ENCODE results near the gene HADH.
"Not testable (repeated sequence)": the region's sequence is repeated elsewhere in the genome, so short reads cannot be mapped to it uniquely, and the experiment has no call there.

HADH gene

GRCh38 chr4:107996949-107997788 is 7.5 kb downstream of the HADH start:
- no peak for DNase-seq

- DNase-seq = no peak
Observed at GRCh38 chr4:107997794-107998193, 8.1 kb downstream of the HADH start.

DNA sequence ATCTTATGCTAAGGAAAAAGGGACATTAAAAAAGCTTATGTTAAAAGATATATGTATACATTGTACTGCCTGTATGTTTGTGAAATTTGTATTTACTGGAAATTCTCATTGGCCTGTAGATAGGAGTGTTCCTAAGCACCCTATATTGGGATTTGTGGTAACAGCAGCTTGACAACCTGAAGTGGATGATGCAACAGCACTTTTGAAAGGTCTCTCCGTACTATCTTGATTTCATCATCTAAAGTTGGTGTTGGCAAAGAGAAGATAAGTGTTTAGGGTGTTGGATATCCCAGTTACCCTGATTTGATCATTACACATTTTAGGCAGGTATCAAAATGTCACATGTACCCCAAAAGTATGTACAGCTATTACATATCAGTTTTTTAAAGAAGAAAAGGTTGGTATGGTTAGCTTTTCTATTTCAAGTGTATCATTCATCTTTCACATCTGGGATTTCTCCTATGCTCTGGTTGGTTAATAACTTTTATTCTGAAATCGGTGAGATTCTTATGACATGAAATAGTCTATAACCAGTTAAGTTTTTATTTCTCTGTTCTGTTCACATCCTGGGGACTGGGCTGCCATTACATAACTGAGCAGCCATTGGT is 10.3 kb downstream of the HADH start:
- no peak for DNase-seq

DNA sequence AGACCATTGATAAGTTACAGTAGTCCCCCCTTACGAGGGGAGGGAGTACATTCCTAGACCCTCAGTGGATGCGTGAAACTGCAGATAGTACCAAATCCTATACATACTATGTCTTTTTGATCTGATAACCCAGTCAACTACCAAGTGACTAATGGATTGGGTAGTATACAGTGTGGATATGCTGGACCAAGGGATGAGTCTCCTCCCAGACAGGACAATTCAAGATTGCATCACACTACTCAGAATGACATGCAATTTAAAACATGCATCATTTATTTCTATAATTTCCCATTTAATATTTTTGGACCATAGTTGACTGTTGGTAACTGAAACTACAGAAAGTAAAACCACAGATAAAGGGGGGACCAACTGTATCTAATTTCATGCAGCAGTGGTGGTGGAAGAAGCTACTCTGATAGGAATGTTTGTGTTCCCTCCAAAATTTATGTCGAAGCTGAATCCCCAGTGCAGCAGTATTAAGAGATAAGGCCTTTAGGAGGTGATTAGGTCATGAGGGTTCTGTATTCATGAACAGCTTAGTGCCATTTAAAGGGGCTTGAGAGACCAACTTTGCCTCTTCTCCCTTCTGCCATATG is 11.9 kb downstream of the HADH start:
- no peak for DNase-seq

- DNase-seq = peak in 3 of 6 experiments; percentile 24 to 54 (median 42)
Observed at GRCh38 chr4:108003982-108004515, 14.4 kb downstream of the HADH start.

- no peak for DNase-seq
Observed at GRCh38 chr4:108004646-108005045, 15.0 kb downstream of the HADH start.

DNA sequence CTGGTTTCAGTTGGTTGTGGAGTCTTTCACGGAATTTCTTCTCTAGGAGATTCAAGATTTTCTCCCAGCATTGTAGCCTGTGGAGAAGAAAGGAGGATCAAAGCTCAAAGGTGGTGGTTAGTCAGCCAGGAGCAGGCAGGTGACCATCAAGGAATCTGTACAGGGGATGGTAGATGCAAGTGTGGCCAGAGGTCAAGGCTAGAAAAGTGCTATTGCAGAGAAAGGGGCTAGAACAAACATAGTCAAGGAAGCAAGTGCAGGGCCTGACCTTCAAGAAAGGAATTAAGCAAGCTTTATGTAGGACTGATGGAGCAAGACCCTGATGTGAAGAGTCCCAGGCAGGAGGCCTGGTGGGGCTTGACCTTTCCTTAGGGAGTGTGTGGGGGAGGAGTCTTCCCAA is 16.1 kb downstream of the HADH start:
- no peak for DNase-seq

DNA sequence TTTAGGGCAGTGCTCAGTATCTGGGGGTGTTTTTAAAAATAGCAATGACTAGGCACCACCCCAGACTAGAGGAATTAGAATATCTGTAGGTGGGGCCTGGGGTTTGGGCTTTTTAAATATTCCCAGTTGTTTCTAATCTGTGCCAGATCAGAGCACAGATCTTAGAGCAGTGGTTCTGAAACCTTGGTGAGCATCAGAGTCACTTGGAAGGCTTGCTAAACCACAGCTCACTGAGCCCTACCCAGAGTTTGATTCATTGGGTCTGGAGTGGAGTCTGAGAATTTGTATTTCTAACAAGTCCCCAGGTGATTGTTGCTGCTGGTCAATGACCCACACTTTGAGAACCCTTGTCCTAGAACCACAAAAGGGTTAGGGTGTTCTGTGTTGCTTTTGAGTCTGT is 16.7 kb downstream of the HADH start:
- DNase-seq = no peak

DNA sequence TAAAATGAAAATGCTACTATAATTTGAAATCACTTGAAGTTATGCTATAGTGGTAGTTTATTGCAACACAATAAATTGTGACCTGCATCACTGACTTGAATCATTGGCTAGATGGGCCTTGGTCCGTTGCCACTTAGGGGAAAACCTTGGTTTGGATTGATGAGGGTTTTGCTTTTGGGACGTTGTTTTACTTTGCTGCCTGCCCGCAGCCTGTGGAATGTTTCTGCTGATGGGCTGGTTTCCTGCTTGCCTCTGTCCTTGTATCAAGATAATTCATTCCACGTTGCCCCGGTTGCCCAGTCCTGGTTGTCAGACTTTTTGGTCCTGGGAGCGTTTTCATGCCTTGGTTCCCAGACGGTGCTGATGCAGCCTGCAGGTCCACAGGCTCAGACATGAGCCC is 18.3 kb downstream of the HADH start:
- DNase-seq = no peak

DNA sequence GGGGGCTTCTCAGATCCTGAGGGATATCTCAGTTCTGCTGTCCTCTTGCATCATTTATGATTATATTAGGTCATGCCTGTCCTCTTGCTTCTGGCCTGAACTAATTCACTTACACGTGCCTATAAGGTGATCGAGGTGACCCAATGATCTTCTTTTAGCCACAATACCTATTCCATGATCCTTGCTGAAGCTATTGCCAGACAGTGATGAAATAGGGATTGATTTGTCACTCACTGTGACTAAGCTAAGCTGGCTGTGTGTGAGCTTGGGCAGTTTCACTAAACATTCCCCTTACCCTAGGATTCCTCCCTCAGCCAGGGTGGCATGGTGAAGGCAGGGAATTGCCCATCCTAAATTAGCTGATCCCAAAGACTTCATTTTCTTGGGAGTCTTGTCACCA is 19.0 kb downstream of the HADH start:
- DNase-seq = no peak

DNA sequence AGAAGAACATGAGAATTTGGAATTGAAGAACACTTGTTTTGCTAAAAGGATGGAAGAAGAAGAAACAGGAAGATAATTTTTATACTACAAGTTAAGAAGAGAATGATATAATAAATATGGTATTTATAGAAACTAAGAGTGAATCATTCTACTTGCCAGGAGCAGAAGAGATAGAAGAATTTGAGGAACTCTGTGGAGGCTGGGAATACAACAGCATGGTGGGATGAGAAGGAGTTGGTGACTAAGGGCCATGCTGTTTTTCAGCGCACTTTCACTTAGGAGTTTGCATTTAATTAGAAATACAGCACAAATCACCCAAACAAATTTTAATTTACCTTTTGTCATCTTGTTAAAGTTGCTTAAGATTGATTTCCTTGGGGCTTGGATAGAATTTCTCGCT is 20.5 kb downstream of the HADH start:
- DNase-seq = no peak

DNA sequence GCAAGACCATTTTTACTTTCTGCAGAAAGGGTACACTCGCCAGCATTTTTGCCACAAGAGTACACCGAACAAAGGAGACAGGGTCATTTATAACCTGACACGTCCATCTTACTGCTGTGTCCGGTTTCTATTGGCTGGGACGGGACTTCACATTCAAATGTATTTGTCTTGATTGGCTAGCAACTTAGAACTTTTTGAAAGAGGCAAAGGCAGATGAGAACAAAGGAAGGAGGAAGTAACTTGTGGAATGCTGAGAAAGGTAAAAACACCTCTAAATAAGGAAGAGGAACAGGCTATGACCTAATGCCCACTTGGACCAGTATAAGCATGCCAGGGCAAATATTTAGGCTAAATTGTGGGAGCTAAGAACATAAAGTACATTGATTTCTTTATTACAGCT is 22.7 kb downstream of the HADH start:
- not testable (repeated sequence) for DNase-seq

- no peak for DNase-seq
Observed at GRCh38 chr4:108013327-108013726, 23.6 kb downstream of the HADH start.

GRCh38 chr4:108013955-108014354 is 24.3 kb downstream of the HADH start:
- no peak for DNase-seq

DNA sequence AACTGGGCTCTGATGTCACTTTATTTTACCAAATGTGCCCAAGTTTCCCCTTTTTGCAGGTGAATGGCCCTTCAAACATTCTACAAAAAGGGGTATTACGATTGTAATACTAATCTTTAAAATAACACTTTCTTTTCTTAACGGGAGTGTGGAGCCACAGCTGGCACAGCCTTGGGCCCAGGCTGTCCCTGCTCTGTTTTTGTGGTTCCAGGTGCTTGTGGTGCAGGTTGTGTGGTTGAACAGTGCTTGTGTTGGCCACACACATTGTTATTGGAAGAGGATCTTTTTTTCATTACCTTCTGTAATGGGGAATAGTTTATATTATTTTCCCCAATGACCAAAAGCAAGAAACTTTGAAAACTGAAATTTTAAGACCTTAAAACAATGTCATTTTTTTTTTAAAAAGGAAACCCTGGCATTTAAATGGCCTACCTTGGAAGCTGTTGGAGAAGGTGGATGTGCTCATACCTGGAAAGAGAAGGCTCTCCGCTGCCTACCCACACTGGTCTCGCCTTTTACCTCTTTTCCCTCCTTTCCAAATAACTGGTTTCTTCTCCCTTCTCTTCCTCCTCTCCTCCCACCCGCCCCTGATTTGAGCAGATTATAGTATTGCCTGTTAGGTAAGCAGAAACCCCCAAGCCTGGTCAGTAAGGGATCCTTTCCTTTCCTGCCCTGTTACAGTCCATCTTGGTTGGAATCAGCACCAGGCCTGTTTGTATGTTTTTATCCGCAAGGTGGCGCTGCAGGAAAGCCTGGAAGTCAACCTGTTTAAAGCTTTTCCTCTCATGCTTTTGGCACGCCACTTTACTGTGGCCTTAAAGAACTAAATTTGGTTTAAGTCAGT is 28.6 kb downstream of the HADH start:
- DNase-seq = peak; percentile 67 to 89 (median 78)

- no peak for DNase-seq
Observed at GRCh38 chr4:108018884-108019187, 29.1 kb downstream of the HADH start.

GRCh38 chr4:108024085-108024877 is 34.6 kb downstream of the HADH start:
- DNase-seq = no peak

- no peak for DNase-seq
Observed at GRCh38 chr4:108024878-108025165, 35.1 kb downstream of the HADH start.

- peak in 5 of 6 experiments; percentile 11 to 49 (median 41) for DNase-seq
Observed at GRCh38 chr4:108029016-108029720, 39.5 kb downstream of the HADH start.

DNA sequence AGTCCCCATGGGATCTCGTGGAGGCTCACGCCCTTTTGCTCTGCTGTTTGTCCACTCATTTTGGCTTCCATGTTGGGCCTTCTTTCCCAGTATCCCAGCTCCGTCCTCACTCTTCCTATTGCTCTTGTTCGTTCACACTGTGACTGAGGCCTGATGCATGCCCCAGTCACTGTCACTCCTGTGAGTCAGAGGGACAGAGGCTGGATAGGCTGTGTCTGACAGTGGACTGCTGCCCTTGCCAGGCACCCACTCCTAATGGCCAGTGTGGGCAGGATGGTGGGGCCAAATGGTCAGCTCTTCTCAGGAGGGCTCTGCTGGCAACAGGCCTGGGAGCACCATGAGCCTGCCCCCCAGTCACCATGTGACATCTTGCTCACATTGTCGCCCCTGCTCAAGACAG is 40.0 kb downstream of the HADH start:
- DNase-seq = no peak

GRCh38 chr4:108030332-108030731 is 40.6 kb downstream of the HADH start:
- DNase-seq = peak; percentile 49 to 81 (median 74)
